Neural progenitor cell (in vitro differentiated cells): ENCODE measurements around the gene ATF6. TPM values are rescaled to one million over a fixed set of nuclear protein-coding genes. Genes with fewer than 3 reads are reported as not detected.
A peak's percentile ranks its signal among the peaks of the same experiment; 100 is the strongest.

ENCODE experiments used
- DNase-seq: peaks from one replicate; pipeline ENCODE4 v3.0.0-alpha.2; 2016; ENCODE audit warnings: low spot score
- H2AFZ ChIP-seq: fragments of 200-600 bp; sonication (generic); replicated peaks from 2 replicates; pipeline ENCODE4 v1.6.1; 2016; ENCODE audit warnings: antibody characterized with exemption
- H3F3A ChIP-seq: fragments of 200-600 bp; sonication (generic); 2 replicates; pipeline ENCODE4 v1.6.1; 2016; ENCODE audit warnings: antibody characterized with exemption, low read depth
- H3K27ac ChIP-seq: fragments of 200-600 bp; sonication (generic); 2 replicates; pipeline ENCODE4 v1.5.1; 2016; ENCODE audit warnings: mild to moderate bottlenecking
- H3K27me3 ChIP-seq: fragments of 200-600 bp; sonication (generic); 2 replicates; pipeline ENCODE4 v1.6.1; 2016; ENCODE audit warnings: mild to moderate bottlenecking, moderate library complexity
- H3K36me3 ChIP-seq: fragments of 200-600 bp; sonication (generic); 2 replicates; pipeline ENCODE4 v1.5.1; 2016
- H3K4me1 ChIP-seq: fragments of 200-600 bp; sonication (generic); 2 replicates; pipeline ENCODE4 v1.6.1; 2016; ENCODE audit warnings: mixed run types
- H3K4me2 ChIP-seq: fragments of 200-600 bp; sonication (generic); 2 replicates; pipeline ENCODE4 v1.6.1; 2016
- H3K4me3 ChIP-seq: fragments of 200-600 bp; sonication (generic); 2 replicates; pipeline ENCODE4 v1.5.1; 2016
- H3K79me2 ChIP-seq: fragments of 200-600 bp; sonication (generic); 2 replicates; pipeline ENCODE4 v1.6.1; 2016; ENCODE audit warnings: low read depth
- H3K9ac ChIP-seq: fragments of 200-600 bp; sonication (generic); 2 replicates; pipeline ENCODE4 v1.6.1; 2016
- H3K9me3 ChIP-seq: fragments of 200-600 bp; sonication (generic); 2 replicates; pipeline ENCODE4 v1.5.1; 2016; ENCODE audit warnings: low read depth
- H4K20me1 ChIP-seq: fragments of 200-600 bp; sonication (generic); 2 replicates; pipeline ENCODE4 v1.6.1; 2016; ENCODE audit warnings: low read depth
- H3K27ac Mint-ChIP-seq: 3 replicates; pipeline ENCODE4 v1.8.0; 2021; ENCODE audit warnings: mixed read lengths
- H3K27me3 Mint-ChIP-seq: 2 replicates; pipeline ENCODE4 v1.8.0; 2022; ENCODE audit warnings: low read depth, mild to moderate bottlenecking, inconsistent platforms, moderate library complexity, mixed read lengths; ENCODE audit not compliant: insufficient read depth
- H3K36me3 Mint-ChIP-seq: 3 replicates; pipeline ENCODE4 v1.8.0; 2021; ENCODE audit warnings: mixed read lengths
- H3K4me1 Mint-ChIP-seq: 3 replicates; pipeline ENCODE4 v1.8.0; 2021; ENCODE audit warnings: mixed read lengths
- H3K4me3 Mint-ChIP-seq: 3 replicates; pipeline ENCODE4 v1.8.0; 2021; ENCODE audit warnings: mild to moderate bottlenecking, moderate library complexity, mixed read lengths
- H3K9me3 Mint-ChIP-seq: 3 replicates; pipeline ENCODE4 v1.8.0; 2020; ENCODE audit warnings: mixed read lengths
- EZH2 ChIP-seq: fragments of 200-600 bp; sonication (generic); IDR thresholded peaks from 2 replicates; pipeline ENCODE4 v1.6.1; 2017; ENCODE audit warnings: antibody characterized with exemption, mild to moderate bottlenecking, moderate library complexity
- EZH2phosphoT487 ChIP-seq: fragments of 200-600 bp; sonication (generic); IDR thresholded peaks from 2 replicates; pipeline ENCODE4 v1.6.1; 2017; ENCODE audit warnings: antibody characterized with exemption
- total RNA-seq: library from RNA; depleted of rRNA; stranded (reverse); fragments of >200 nt; gene quantifications from 2 replicates; pipeline ENCODE4 v1.2.3, GENCODE V29; 2015; ENCODE audit warnings: low replicate concordance
- TF ChIP-seq, protein P1 (sequence below): fragments of 200-600 bp; sonication (generic); IDR thresholded peaks from 2 replicates; pipeline ENCODE4 v1.5.1; 2017; ENCODE audit warnings: antibody characterized with exemption, mild to moderate bottlenecking

The ATF6 gene
- total RNA-seq, 1 donor from 2014 or later: 31.7 TPM

DNA sequence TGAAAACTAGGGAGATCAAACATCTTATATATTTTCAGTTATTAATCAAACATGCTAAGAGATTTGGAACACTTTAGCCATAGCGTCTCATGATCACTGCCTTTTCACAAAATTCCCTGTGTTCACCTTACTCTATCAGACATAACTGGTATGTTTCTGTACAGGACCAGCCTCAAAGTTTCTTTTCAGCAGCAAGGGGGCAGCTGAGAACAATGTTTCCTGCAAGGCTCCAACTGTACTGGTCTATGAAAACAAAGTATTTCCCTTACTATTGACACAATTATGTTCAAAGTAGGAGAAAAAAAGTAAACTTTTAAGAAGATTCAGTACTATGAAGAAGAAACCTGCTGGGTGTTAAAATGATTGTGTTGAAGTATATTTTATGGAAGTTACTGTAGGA is 98.5 kb downstream of the ATF6 start:
- Histone ChIP-seq H2AFZ (no peak overlapping the region), H3K4me1 (no peaks in the 10 kb centered on the region), H3K9me3 (no peaks in the 10 kb centered on the region), H3K4me2 (no peak overlapping the region), H3K27me3 (no peaks in the 10 kb centered on the region), H3K79me2 (no peaks in the 10 kb centered on the region), H4K20me1 (no peaks in the 10 kb centered on the region), H3K9ac (no peak overlapping the region), H3K27ac (no peak overlapping the region), H3K4me3 (no peak overlapping the region), H3F3A (no peaks in the 10 kb centered on the region), H3K36me3 (no peaks in the 10 kb centered on the region)
- Mint-ChIP-seq H3K4me3 (no peak overlapping the region), H3K27me3 (no peaks in the 10 kb centered on the region), H3K36me3 (peaks cover 4% of the 10 kb centered on the region), H3K27ac (no peak overlapping the region), H3K9me3 (no peaks in the 10 kb centered on the region), H3K4me1 (no peaks in the 10 kb centered on the region)
- TF ChIP-seq EZH2: no peak
- TF ChIP-seq, protein P1, sequence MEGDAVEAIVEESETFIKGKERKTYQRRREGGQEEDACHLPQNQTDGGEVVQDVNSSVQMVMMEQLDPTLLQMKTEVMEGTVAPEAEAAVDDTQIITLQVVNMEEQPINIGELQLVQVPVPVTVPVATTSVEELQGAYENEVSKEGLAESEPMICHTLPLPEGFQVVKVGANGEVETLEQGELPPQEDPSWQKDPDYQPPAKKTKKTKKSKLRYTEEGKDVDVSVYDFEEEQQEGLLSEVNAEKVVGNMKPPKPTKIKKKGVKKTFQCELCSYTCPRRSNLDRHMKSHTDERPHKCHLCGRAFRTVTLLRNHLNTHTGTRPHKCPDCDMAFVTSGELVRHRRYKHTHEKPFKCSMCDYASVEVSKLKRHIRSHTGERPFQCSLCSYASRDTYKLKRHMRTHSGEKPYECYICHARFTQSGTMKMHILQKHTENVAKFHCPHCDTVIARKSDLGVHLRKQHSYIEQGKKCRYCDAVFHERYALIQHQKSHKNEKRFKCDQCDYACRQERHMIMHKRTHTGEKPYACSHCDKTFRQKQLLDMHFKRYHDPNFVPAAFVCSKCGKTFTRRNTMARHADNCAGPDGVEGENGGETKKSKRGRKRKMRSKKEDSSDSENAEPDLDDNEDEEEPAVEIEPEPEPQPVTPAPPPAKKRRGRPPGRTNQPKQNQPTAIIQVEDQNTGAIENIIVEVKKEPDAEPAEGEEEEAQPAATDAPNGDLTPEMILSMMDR: peak; percentile 30
- no peak for DNase-seq

DNA sequence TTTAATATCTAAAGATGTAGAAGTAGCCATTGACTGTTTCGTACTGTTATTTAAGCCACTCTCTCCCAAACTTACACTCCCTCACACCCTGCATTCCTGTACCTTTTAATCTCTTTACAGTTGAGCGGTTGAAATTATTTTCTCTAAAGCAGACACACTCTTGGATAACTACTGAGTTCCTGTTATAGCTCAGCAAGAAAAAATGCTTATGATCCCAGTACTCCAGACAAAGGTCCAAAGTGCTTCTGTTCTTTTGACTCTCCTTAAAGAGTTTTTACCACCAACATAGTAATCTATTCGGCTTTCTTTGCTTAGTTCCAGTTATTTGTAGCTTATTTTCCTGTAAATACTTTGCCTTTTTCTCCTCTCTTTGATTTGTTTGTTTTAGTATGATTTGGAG is 100.1 kb downstream of the ATF6 start:
- H3K27me3 Mint-ChIP-seq: no peaks in the 10 kb centered on the region
- Histone ChIP-seq H3K27ac (no peak overlapping the region), H3K36me3 (no peaks in the 10 kb centered on the region), H3F3A (no peaks in the 10 kb centered on the region), H3K79me2 (no peaks in the 10 kb centered on the region), H3K9me3 (no peaks in the 10 kb centered on the region), H3K9ac (no peak overlapping the region), H3K4me2 (no peak overlapping the region), H4K20me1 (no peaks in the 10 kb centered on the region), H3K4me1 (no peaks in the 10 kb centered on the region), H3K4me3 (no peak overlapping the region), H2AFZ (no peak overlapping the region), H3K27me3 (no peaks in the 10 kb centered on the region)
- H3K4me3 Mint-ChIP-seq: no peak overlapping the region
- H3K4me1 Mint-ChIP-seq: no peaks in the 10 kb centered on the region
- peaks cover 4% of the 10 kb centered on the region for H3K36me3 Mint-ChIP-seq
- TF ChIP-seq EZH2phosphoT487 (no peak), EZH2 (no peak)
- TF ChIP-seq, protein P1: no peak
- no peak for DNase-seq
- no peaks in the 10 kb centered on the region for H3K9me3 Mint-ChIP-seq
- H3K27ac Mint-ChIP-seq: no peak overlapping the region

DNA sequence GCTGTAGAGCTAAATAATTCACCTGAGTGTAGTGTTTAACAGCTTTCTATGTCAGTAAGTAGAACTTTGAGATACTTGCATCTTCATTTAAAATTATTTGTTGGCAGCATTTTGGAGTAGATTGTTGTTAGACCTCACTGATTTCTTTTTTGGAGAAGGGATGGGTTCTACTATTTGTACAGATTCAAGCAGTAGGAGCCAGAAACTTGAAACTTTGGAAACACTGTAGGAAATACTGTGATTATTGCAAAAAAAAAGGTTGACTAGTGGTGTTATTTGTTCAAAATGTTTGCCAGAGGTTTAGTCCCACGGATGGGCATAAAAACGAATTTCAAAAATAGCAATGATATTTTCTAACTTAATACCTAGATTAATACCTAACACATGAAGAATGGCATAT is 102.7 kb downstream of the ATF6 start:
- no peaks in the 10 kb centered on the region for H3K27me3 Mint-ChIP-seq
- no peak for TF ChIP-seq EZH2phosphoT487
- TF ChIP-seq EZH2: no peak
- TF ChIP-seq, protein P1: no peak
- no peak overlapping the region for H3K27ac Mint-ChIP-seq
- no peak overlapping the region for H3K4me3 ChIP-seq
- no peak overlapping the region for H2AFZ ChIP-seq
- no peak for DNase-seq
- no peaks in the 10 kb centered on the region for H3K9me3 ChIP-seq
- H3K4me1 Mint-ChIP-seq: no peaks in the 10 kb centered on the region
- no peaks in the 10 kb centered on the region for H3K27me3 ChIP-seq
- no peaks in the 10 kb centered on the region for H3K4me1 ChIP-seq
- H3K9me3 Mint-ChIP-seq: no peaks in the 10 kb centered on the region
- H3F3A ChIP-seq: no peaks in the 10 kb centered on the region
- peaks cover 2% of the 10 kb centered on the region for H3K36me3 Mint-ChIP-seq
- H3K4me3 Mint-ChIP-seq: no peak overlapping the region
- H3K9ac ChIP-seq: no peak overlapping the region
- H3K27ac ChIP-seq: no peak overlapping the region
- no peaks in the 10 kb centered on the region for H3K79me2 ChIP-seq
- no peaks in the 10 kb centered on the region for H3K36me3 ChIP-seq
- H4K20me1 ChIP-seq: no peaks in the 10 kb centered on the region
- no peak overlapping the region for H3K4me2 ChIP-seq

DNA sequence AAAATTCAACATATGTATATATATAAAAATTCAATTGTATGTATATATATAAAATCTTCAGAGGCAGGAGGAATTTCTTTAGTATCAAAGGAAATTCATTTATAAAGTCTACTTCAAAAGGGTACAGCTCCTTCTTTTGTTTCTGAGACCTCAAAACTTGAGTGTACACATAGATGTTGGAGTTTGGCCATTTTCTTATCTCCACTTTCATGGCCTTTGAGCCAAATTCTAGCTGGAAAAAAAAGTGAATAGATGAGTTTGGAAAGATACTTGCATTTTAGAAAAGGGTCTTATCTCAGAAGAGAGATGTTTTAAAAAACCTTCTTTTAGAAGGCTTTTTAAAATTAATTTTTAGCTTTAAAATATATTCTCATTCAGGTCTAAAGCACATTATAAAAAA is 103.2 kb downstream of the ATF6 start:
- no peaks in the 10 kb centered on the region for H3K4me1 ChIP-seq
- no peak for DNase-seq
- no peaks in the 10 kb centered on the region for H3K4me1 Mint-ChIP-seq
- no peak overlapping the region for H3K27ac ChIP-seq
- no peak overlapping the region for H3K4me3 Mint-ChIP-seq
- no peak overlapping the region for H3K4me3 ChIP-seq
- no peaks in the 10 kb centered on the region for H3K36me3 ChIP-seq
- H3K27me3 Mint-ChIP-seq: no peaks in the 10 kb centered on the region
- no peaks in the 10 kb centered on the region for H3K9me3 Mint-ChIP-seq
- H3K36me3 Mint-ChIP-seq: peaks cover 2% of the 10 kb centered on the region
- H2AFZ ChIP-seq: no peak overlapping the region
- TF ChIP-seq, protein P1: no peak
- TF ChIP-seq EZH2 (no peak), EZH2phosphoT487 (no peak)
- no peak overlapping the region for H3K9ac ChIP-seq
- no peaks in the 10 kb centered on the region for H3F3A ChIP-seq
- no peaks in the 10 kb centered on the region for H3K79me2 ChIP-seq
- no peaks in the 10 kb centered on the region for H3K9me3 ChIP-seq
- no peaks in the 10 kb centered on the region for H3K27me3 ChIP-seq
- no peak overlapping the region for H3K27ac Mint-ChIP-seq
- H4K20me1 ChIP-seq: no peaks in the 10 kb centered on the region
- no peak overlapping the region for H3K4me2 ChIP-seq
